ENCODE results near the gene SMAD3. TPM values are rescaled to one million over a fixed set of nuclear protein-coding genes. Genes with fewer than 3 reads are reported as not detected.
A peak's percentile ranks its signal among the peaks of the same experiment; 100 is the strongest.
"Not testable (repeated sequence)": the region's sequence is repeated elsewhere in the genome, so short reads cannot be mapped to it uniquely, and the experiment has no call there.

SMAD3 gene
- polyA plus RNA-seq (ENCODE audit: insufficient read length in 4 of 4), result 10 to 100 TPM; 45.1 to 62.5 (median 48.9) TPM

DNA sequence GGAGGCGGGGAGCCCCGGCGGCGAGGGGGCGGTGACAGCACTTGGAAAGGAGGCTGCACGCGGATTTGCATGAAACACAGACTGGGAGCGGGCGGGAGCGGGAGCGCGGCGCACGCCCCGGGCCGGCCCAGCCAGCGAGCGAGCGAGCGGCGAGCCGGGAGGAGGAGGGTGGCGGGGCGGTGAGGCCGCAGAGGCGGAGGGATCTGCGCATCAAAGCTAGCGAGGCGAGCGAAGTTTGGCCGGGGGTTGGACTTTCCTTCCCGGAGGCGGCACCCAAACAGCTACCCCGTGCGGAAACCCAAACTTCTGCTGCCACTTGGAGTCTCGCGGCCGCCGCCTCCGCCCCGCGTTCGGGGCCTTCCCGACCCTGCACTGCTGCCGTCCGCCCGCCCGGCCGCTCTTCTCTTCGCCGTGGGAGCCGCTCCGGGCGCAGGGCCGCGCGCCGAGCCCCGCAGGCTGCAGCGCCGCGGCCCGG, at the start of gene SMAD3:
Gene SMAD3 (plus strand): TSS at position 72 of the 475 bp plus-strand sequence. CDS start 553 bp downstream, outside the sequence.
- DNase-seq (ENCODE audit: low read depth in 4 of 4, low spot score in 3 of 4), result peak; percentile 72 to 83 (median 76)

DNA sequence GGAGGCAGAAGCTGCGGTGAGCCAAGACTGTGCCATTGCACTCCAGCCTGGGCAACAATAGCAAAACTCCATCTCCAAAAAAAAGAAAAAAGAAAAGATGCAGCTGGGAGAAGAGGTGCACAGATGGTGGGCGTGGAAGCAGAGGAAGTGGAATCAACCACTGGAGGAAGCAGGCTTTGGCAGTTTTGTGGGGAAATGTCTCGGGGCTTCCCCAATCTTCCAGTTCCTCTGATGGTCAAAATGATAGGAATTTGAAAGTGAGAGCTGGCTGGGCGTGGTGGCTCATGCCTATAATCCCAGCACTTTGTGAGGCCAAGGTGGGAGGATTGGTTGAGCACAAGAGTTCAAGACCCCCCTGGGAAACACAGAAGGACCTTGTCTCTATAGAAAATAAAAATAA, 48.1 kb upstream of the SMAD3 start:
- DNase-seq (ENCODE audit: low read depth in 4 of 4, low spot score in 3 of 4), result no peak

DNA sequence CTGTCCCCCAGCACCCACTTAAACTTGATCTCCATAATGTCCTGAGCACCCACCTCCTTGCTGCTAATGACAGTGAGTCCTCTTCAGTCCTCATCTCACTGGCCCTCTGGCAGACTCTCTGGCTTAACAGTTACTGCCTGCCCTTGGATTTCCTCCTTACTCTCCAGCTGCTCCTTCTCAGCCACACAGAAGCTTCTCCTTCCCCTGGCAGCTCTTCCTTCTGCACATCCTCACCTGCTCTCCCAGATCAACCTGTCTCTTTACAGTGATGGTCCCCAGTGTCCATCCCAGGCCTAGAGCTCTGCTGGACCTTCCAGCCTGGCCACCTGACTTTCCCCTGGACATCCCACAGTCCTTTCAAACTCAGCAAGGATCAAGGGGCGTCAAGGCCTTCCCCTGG, 47.4 kb upstream of the SMAD3 start:
- no peak for DNase-seq (ENCODE audit: low read depth in 4 of 4, low spot score in 3 of 4)

GRCh38 chr15:67018441-67018840, 47.0 kb upstream of the SMAD3 start:
- no peak for DNase-seq (ENCODE audit: low read depth in 4 of 4, low spot score in 3 of 4)

GRCh38 chr15:67019069-67019468, 46.3 kb upstream of the SMAD3 start:
- no peak for DNase-seq (ENCODE audit: low read depth in 4 of 4, low spot score in 3 of 4)

DNA sequence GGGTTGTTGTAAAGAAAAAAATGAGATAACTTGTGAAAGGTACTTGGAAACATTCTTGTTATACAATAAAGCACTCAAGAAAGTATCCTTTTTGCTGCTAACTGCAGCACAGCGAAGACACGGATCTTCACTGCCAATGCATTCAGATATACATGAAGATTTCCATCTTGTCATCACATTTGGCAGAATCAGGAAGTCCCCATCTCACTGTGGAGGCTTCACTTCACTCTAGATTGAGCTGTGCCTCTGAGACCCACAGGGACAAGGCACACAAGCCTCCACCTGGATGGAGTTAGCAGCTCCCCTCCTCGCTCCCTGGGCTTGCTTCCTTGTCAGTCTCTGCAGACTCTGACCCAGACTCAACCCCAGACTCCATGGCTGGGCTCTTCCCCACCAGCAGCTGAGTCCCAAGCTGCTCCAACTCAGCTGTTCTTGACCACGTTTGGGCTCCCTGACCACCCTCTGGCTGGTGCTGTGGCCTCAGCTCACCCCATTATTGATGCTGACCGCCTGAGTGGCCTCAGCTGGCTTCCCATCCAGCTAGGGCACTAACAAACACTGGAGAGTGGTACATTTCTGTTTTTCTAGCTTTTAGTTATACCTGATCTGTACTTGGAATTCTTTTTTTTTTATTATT, 45.4 kb upstream of the SMAD3 start:
- no peak for DNase-seq (ENCODE audit: low read depth in 4 of 4, low spot score in 3 of 4)

GRCh38 chr15:67020668-67021067, 44.7 kb upstream of the SMAD3 start:
- not testable (repeated sequence) for DNase-seq (ENCODE audit: low read depth in 4 of 4, low spot score in 3 of 4)

GRCh38 chr15:67021455-67021854, 43.9 kb upstream of the SMAD3 start:
- no peak for DNase-seq (ENCODE audit: low read depth in 4 of 4, low spot score in 3 of 4)

GRCh38 chr15:67022587-67023105, 42.8 kb upstream of the SMAD3 start:
- no peak for DNase-seq (ENCODE audit: low read depth in 4 of 4, low spot score in 3 of 4)

GRCh38 chr15:67023517-67024313, 41.7 kb upstream of the SMAD3 start:
- DNase-seq (ENCODE audit: low read depth in 4 of 4, low spot score in 3 of 4), result no peak

GRCh38 chr15:67024314-67024997, 40.9 kb upstream of the SMAD3 start:
- no peak for DNase-seq (ENCODE audit: low read depth in 4 of 4, low spot score in 3 of 4)

- DNase-seq (ENCODE audit: low read depth in 4 of 4, low spot score in 3 of 4), result no peak
Observed at GRCh38 chr15:67024998-67025368, 40.4 kb upstream of the SMAD3 start.

DNA sequence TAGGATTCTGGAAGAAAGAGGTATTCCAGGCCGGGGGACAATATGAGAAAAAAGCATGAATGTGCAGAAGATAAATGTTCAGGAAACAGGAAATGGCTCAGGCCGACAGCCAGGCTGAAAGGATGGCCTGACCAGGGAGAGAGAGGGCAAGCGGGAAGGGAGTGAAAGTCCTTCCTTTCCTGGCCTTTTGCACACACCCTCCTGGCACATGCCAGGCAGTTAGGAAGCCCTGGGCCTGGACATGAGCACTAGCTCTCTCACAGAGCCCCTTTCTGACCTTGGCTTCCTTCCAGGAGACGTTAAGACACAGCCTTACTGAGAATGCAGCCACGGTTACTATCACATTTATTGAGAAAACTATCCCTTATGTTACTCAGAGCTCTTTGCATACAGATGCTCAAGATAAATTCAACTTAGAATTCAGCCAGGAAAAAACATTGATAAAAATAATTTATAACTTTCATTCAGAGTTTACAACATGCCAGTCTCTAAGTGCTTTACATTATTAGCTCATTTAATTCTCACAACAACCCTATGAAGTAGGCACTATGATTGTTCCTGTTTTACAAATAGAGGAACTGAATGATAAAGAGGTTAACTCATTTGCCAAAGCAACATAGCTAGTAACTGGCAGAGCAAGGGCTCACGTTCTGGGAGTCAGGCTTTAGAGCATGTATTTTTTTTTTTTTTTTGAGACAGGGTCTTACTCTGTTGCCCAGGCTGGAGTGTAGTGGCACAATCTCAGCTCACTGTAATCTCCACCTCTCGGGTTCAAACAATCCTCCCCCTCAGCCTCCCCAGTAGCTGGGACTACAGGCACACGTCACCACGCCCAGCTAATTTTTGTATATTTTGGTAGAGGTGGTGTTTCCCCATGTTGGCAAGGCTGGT, 39.4 kb upstream of the SMAD3 start:
- no peak for DNase-seq (ENCODE audit: low read depth in 4 of 4, low spot score in 3 of 4)

GRCh38 chr15:67026610-67026967, 38.8 kb upstream of the SMAD3 start:
- DNase-seq (ENCODE audit: low read depth in 4 of 4, low spot score in 3 of 4), result no peak

DNA sequence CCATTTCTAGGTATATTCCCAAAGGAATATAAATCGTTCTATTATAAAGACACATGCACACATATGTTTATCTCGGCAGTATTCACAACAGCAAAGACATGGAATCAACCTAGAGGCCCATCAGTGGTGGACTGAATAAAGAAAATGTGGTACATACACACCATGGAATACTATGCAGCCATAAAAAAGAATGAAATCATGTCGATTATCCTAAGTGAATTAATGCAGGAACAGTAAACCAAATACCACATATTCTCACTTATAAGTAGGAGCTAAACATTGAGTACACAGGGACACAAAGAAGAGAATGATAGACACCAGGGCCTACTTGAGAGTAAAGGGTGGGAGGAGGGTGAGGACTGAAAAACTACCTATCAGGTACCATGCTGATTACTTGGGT, 37.0 kb upstream of the SMAD3 start:
- not testable (repeated sequence) for DNase-seq (ENCODE audit: low read depth in 4 of 4, low spot score in 3 of 4)

GRCh38 chr15:67030036-67030762, 35.2 kb upstream of the SMAD3 start:
- no peak for DNase-seq (ENCODE audit: low read depth in 4 of 4, low spot score in 3 of 4)

DNA sequence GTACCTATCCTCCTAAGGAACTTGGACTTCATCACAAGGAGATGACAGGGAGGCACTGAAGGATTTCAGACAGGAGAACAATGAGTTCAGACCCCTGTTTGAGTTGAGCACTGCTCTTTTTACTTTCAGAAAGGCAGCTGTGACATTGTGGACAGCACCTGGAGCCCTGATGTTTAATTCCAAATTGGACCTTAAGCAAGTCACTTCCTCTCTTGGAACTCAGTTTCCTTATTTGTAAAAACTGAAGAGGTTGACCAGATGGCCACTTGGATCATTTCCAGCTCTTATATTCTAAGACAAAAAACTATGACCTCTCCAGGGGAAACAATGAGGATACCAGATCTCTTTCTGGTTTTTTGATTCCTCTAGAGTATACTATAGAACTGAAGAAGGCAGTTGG, 34.1 kb upstream of the SMAD3 start:
- no peak for DNase-seq (ENCODE audit: low read depth in 4 of 4, low spot score in 3 of 4)

DNA sequence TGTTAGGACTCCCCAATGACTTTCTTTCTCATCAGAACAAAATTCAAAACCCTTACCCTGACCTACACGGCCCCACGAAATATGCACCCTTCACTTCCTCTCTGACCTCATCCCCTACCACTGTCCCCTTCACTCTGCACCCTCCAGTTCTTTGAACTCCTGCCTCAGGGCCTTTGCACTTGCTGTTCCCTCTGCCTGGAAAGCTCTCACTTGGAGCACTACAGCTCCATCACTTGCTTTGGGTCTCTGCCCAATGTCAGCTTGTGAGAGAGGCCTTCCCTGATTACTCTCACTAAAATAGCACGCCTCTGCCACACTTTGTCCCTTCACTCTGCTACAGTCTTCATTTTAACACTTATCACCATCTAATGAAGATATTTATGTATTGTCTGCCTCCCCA, 32.8 kb upstream of the SMAD3 start:
- DNase-seq (ENCODE audit: low read depth in 4 of 4, low spot score in 3 of 4), result no peak

DNA sequence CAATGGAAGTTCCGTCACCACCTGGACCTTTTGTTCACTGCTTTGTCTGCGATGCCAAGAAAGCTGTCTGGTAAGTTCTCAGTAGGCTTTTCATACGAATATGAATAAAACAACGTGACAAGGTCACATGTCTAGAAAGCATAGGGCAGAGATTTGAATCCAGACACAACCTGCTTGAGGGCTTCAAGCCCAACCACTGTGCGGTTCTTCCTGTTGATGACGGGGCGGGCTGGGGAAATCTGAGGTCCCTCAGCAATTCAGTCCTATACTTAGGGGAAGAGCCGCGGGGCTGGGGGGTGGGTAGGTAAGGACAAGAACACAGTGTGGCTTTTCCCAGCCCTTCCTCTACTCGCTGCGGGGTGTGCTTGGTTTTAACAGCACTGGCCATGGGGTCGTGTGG, 32.4 kb upstream of the SMAD3 start:
- no peak for DNase-seq (ENCODE audit: low read depth in 4 of 4, low spot score in 3 of 4)

GRCh38 chr15:67033571-67034044, 31.8 kb upstream of the SMAD3 start:
- DNase-seq (ENCODE audit: low read depth in 4 of 4, low spot score in 3 of 4), result no peak
